GM23338 (cell line): ENCODE data around the gene EFNB2. TPM values are rescaled to one million over a fixed set of nuclear protein-coding genes. Genes with fewer than 3 reads are reported as not detected.

Experiments
- ATAC-seq: fragments of 200-7000 bp; cut with Tn5 transposase; 3 replicates; pipeline ENCODE4 v1.9.1; 2020
- DNase-seq: peaks from one replicate; pipeline ENCODE4 v3.0.0-alpha.2; 2015; ENCODE audit warnings: low spot score
- H2AFZ ChIP-seq: fragments of 200-600 bp; sonication (generic); 2 replicates; pipeline ENCODE4 v1.8.0; 2016; ENCODE audit warnings: antibody characterized with exemption, mild to moderate bottlenecking, moderate library complexity
- H3F3A ChIP-seq: fragments of 200-600 bp; sonication (generic); replicated peaks from 2 replicates; pipeline ENCODE4 v1.8.0; 2017; ENCODE audit warnings: antibody characterized with exemption, mixed run types, low read depth
- H3K27ac ChIP-seq: fragments of 200-600 bp; sonication (generic); 2 replicates; pipeline ENCODE4 v1.6.1; 2016; ENCODE audit warnings: low read depth
- H3K27me3 ChIP-seq: fragments of 200-600 bp; sonication (generic); 2 replicates; pipeline ENCODE4 v1.8.0; 2016; ENCODE audit warnings: mild to moderate bottlenecking, mixed run types, moderate library complexity; ENCODE audit not compliant: insufficient read depth
- H3K36me3 ChIP-seq: fragments of 200-600 bp; sonication (generic); 2 replicates; pipeline ENCODE4 v1.8.0; 2016; ENCODE audit warnings: mild to moderate bottlenecking; ENCODE audit not compliant: insufficient read depth
- H3K4me1 ChIP-seq: fragments of 200-600 bp; sonication (generic); 2 replicates; pipeline ENCODE4 v1.8.0; 2016; ENCODE audit warnings: mild to moderate bottlenecking, moderate library complexity; ENCODE audit not compliant: insufficient read depth
- H3K4me2 ChIP-seq: fragments of 200-600 bp; sonication (generic); 2 replicates; pipeline ENCODE4 v1.7.1; 2017; ENCODE audit warnings: mixed run types
- H3K4me3 ChIP-seq: fragments of 200-600 bp; sonication (generic); 2 replicates; pipeline ENCODE4 v1.6.1; 2016; ENCODE audit warnings: mixed run types
- H3K79me2 ChIP-seq: fragments of 200-600 bp; sonication (generic); replicated peaks from 2 replicates; pipeline ENCODE4 v1.8.0; 2017; ENCODE audit warnings: mild to moderate bottlenecking; ENCODE audit not compliant: insufficient read depth
- H3K9me2 ChIP-seq: fragments of 200-600 bp; sonication (generic); 2 replicates; pipeline ENCODE4 v1.8.0; 2017; ENCODE audit not compliant: insufficient read depth
- H4K20me1 ChIP-seq: fragments of 200-600 bp; sonication (generic); replicated peaks from 2 replicates; pipeline ENCODE4 v1.8.0; 2017; ENCODE audit warnings: mild to moderate bottlenecking; ENCODE audit not compliant: insufficient read depth
- H3K27ac Mint-ChIP-seq: 2 replicates; pipeline ENCODE4 v1.8.0; 2020; ENCODE audit warnings: inconsistent platforms, mild to moderate bottlenecking, moderate library complexity, mixed read lengths
- H3K27me3 Mint-ChIP-seq: 3 replicates; pipeline ENCODE4 v1.8.0; 2022; ENCODE audit warnings: low read depth, mild to moderate bottlenecking, moderate library complexity, mixed read lengths, inconsistent platforms; ENCODE audit not compliant: insufficient read depth, poor library complexity
- H3K36me3 Mint-ChIP-seq: 3 replicates; pipeline ENCODE4 v1.8.0; 2021; ENCODE audit warnings: low read depth, mild to moderate bottlenecking, inconsistent platforms, moderate library complexity, mixed read lengths
- H3K4me1 Mint-ChIP-seq: 3 replicates; pipeline ENCODE4 v1.8.0; 2020; ENCODE audit warnings: mild to moderate bottlenecking, inconsistent platforms, mixed read lengths
- H3K4me3 Mint-ChIP-seq: 3 replicates; pipeline ENCODE4 v1.8.0; 2021; ENCODE audit warnings: moderate library complexity, mild to moderate bottlenecking, inconsistent platforms, mixed read lengths
- H3K9me3 Mint-ChIP-seq: 3 replicates; pipeline ENCODE4 v1.8.0; 2020; ENCODE audit warnings: moderate library complexity, mild to moderate bottlenecking, inconsistent platforms, mixed read lengths
- CREB1 ChIP-seq: fragments of 250-450 bp; sonication (Bioruptor Pico); IDR thresholded peaks from 2 replicates; pipeline ENCODE4 v1.5.0; 2020; ENCODE audit warnings: low read depth, mild to moderate bottlenecking, moderate library complexity
- CTCF ChIP-seq, 2 experiments: fragments of 200-600 bp in 1 of 2; sonication (generic) in 1 of 2; conservative IDR thresholded peaks; 2 replicates each; pipeline versions ENCODE4 v1.5.1 to v1.6.1; 2016 to 2017; ENCODE audit warnings: antibody characterized with exemption in 2 of 2, low read depth in 2 of 2, mild to moderate bottlenecking in 2 of 2, moderate library complexity in 1 of 2
- ETS1 ChIP-seq: IDR thresholded peaks from 2 replicates; pipeline ENCODE4 v1.6.1; 2016; ENCODE audit warnings: antibody characterized with exemption
- NANOG ChIP-seq: IDR thresholded peaks from 2 replicates; pipeline ENCODE4 v1.6.1; 2016; ENCODE audit warnings: antibody characterized with exemption, borderline replicate concordance
- REST ChIP-seq: IDR thresholded peaks from one replicate; pipeline ENCODE4 v1.6.1; 2018; ENCODE audit warnings: antibody characterized with exemption; ENCODE audit not compliant: unreplicated experiment
- ZNF114 ChIP-seq: fragments of 250-450 bp; sonication (Bioruptor Pico); IDR thresholded peaks from 2 replicates; pipeline ENCODE4 v1.5.0; 2020; ENCODE audit warnings: mild to moderate bottlenecking, moderate library complexity
- polyA plus RNA-seq: library from polyadenylated mRNA; unstranded; fragments of >200 nt; fragmentation: Nextera tagmentation; extraction: Ambion mirVana; gene quantifications from 2 replicates; pipeline ENCODE4 v1.2.1, GENCODE V29; 2016
- total RNA-seq: library from RNA; depleted of rRNA; stranded (reverse); fragments of >200 nt; shearing (Covaris generic); gene quantifications from 2 replicates; pipeline ENCODE4 v1.2.3, GENCODE V29; 2014

EFNB2 gene
- total and polyA plus RNA-seq, 2 experiments from 2014 or later: 5.7 to 10.9 TPM

- ATAC-seq: peak; percentile 54
Measured at GRCh38 chr13:106561551-106562170, 26.2 kb upstream of the EFNB2 start.

More at GRCh38 chr13:106561551-106562170, 26.2 kb upstream of the EFNB2 start:
- DNase-seq: no peak
- Histone ChIP-seq H3K4me1 (peaks cover 50% of the 10 kb centered on the region), H4K20me1 (peaks cover 77% of the 10 kb centered on the region), H3K79me2 (peaks cover 100% of the 10 kb centered on the region), H3K4me3 (no peak overlapping the region), H3K36me3 (peaks cover 25% of the 10 kb centered on the region), H3K4me2 (peak overlapping the region; percentile 57; the same call in 1 of the 2 replicates), H2AFZ (no peak overlapping the region), H3K9me2 (no peaks in the 10 kb centered on the region), H3K27ac (no peak overlapping the region), H3F3A (no peaks in the 10 kb centered on the region), H3K27me3 (no peaks in the 10 kb centered on the region)
- TF ChIP-seq ZNF114 (CRISPR knock-in tag) (no peak), NANOG (no peak), CTCF (conservative IDR thresholded peaks at IDR 0.05; ENCODE audit: low read depth in 2 of 2) (no peak), ETS1 (no peak), REST (no peak), CREB1 (CRISPR knock-in tag) (no peak)
- peaks cover 29% of the 10 kb centered on the region for H3K36me3 Mint-ChIP-seq
- H3K27me3 Mint-ChIP-seq: peaks cover 2% of the 10 kb centered on the region
- H3K4me3 Mint-ChIP-seq: no peak overlapping the region; the same call in 2 of the 3 replicates
- peaks cover 50% of the 10 kb centered on the region for H3K4me1 Mint-ChIP-seq
- H3K27ac Mint-ChIP-seq: no peak overlapping the region; the same call in 1 of the 2 replicates
- H3K9me3 Mint-ChIP-seq: no peaks in the 10 kb centered on the region
